SK-N-MC (cell line): ENCODE measurements around the gene ZNF892.

Source experiments
- EZH2 ChIP-seq: fragments of 200-600 bp; sonication (generic); IDR thresholded peaks from one replicate; pipeline ENCODE4 v1.6.1; 2017; ENCODE audit warnings: antibody characterized with exemption
- POLR2AphosphoS5 ChIP-seq: IDR thresholded peaks from 2 replicates; pipeline ENCODE4 v1.6.1; 2012; ENCODE audit warnings: mild to moderate bottlenecking, low read depth, low read length, borderline replicate concordance

- no peak for TF ChIP-seq EZH2
- peak; percentile 31; the same call in 1 of the 2 replicates for TF ChIP-seq POLR2AphosphoS5
These were observed 47.5 kb upstream of the ZNF892 start, which contains the start of gene ZNF514 for GRCh38 chr2:95159690-95160449.
